OCI-LY3 (cell line): ENCODE data around the gene SDF2L1.
"Not testable (repeated sequence)": the region's sequence is repeated elsewhere in the genome, so short reads cannot be mapped to it uniquely, and the experiment has no call there.

Experiments
- H2AFZ ChIP-seq: fragments of 200-600, 300-600 bp; shearing (Covaris generic); 2 replicates; pipeline ENCODE4 v1.6.0; 2014; ENCODE audit warnings: antibody characterized with exemption, low read depth, low read length
- H3K27ac ChIP-seq: fragments of 200-600, 300-600 bp; sonication (generic); 2 replicates; pipeline ENCODE4 v1.5.1; 2014; ENCODE audit warnings: mild to moderate bottlenecking, low read length, moderate library complexity, mixed read lengths
- H3K27me3 ChIP-seq: fragments of 200-600, 300-600 bp; sonication (generic); 2 replicates; pipeline ENCODE4 v1.6.1; 2014; ENCODE audit warnings: low read depth, low read length, mixed read lengths
- H3K36me3 ChIP-seq: fragments of 200-600, 300-600 bp; sonication (generic); replicated peaks from 2 replicates; pipeline ENCODE3; 2014; ENCODE audit warnings: low read depth, low read length, mixed read lengths
- H3K4me1 ChIP-seq: fragments of 300-600, 200-600 bp; sonication (generic); 2 replicates; pipeline ENCODE4 v1.6.1; 2014; ENCODE audit warnings: low read length, mixed read lengths
- H3K4me2 ChIP-seq: fragments of 200-600, 300-600 bp; sonication (generic); 2 replicates; pipeline ENCODE4 v1.6.1; 2014; ENCODE audit warnings: low read length, mixed read lengths
- H3K4me3 ChIP-seq: fragments of 300-600, 200-600 bp; sonication (generic); 2 replicates; pipeline ENCODE4 v1.5.1; 2014; ENCODE audit warnings: antibody characterized with exemption, mild to moderate bottlenecking, low read length, moderate library complexity
- H3K79me2 ChIP-seq: fragments of 300-600, 200-600 bp; shearing (Covaris generic); 2 replicates; pipeline ENCODE4 v1.6.1; 2014; ENCODE audit warnings: mild to moderate bottlenecking, low read length, mixed read lengths
- H3K9ac ChIP-seq: fragments of 300-600, 200-600 bp; shearing (Covaris generic); 2 replicates; pipeline ENCODE4 v1.6.0; 2014; ENCODE audit warnings: mild to moderate bottlenecking, low read length, moderate library complexity
- H3K9me3 ChIP-seq: fragments of 200-600, 300-600 bp; shearing (Covaris generic); 2 replicates; pipeline ENCODE4 v1.6.1; 2014; ENCODE audit warnings: low read length, mixed read lengths; ENCODE audit not compliant: insufficient read depth
- H4K20me1 ChIP-seq: fragments of 200-600, 300-600 bp; sonication (generic); 2 replicates; pipeline ENCODE4 v1.6.1; 2016; ENCODE audit warnings: low read length, mixed read lengths; ENCODE audit not compliant: insufficient read depth
- CTCF ChIP-seq: fragments of 200-600, 300-600 bp; sonication (generic); IDR thresholded peaks from 2 replicates; pipeline ENCODE4 v1.5.1; 2014; ENCODE audit warnings: antibody characterized with exemption, low read length, low read depth
- EZH2phosphoT487 ChIP-seq: fragments of 200-600 bp; shearing (Covaris generic); IDR thresholded peaks from 2 replicates; pipeline ENCODE4 v1.6.1; 2018; ENCODE audit warnings: antibody characterized with exemption, mixed run types, low read depth

Gene SDF2L1

GRCh38 chr22:21641789-21642583 is at the start of gene SDF2L1:
Gene SDF2L1, plus strand, starts transcription at chr22:21642302. Its CDS starts 35 bp downstream, at chr22:21642337.
- H3K4me3 ChIP-seq = peak within 1 kb of the TSS; percentile 89
- peaks cover 26% of the 10 kb centered on the region for H3K4me1 ChIP-seq
- H3K9me3 ChIP-seq = no peaks in the 10 kb centered on the region
- no peaks in the 10 kb centered on the region; the same call in 1 of the 2 replicates for H3K27me3 ChIP-seq
- H3K9ac ChIP-seq = peak within 1 kb of the TSS; percentile 85
- H2AFZ ChIP-seq = peak within 1 kb of the TSS; percentile 82
- H3K4me2 ChIP-seq = peak within 1 kb of the TSS; percentile 96
- H4K20me1 ChIP-seq = peaks cover 10% of the 10 kb centered on the region
- TF ChIP-seq CTCF (no peak), EZH2phosphoT487 (no peak)
- peak within 1 kb of the TSS; percentile 25 for H3K27ac ChIP-seq
- peaks cover 18% of the 10 kb centered on the region for H3K79me2 ChIP-seq
- H3K36me3 ChIP-seq = peaks cover 9% of the 10 kb centered on the region

- Histone ChIP-seq H3K27ac (no peak overlapping the region), H3K4me1 (peaks cover 38% of the 10 kb centered on the region), H3K4me2 (no peak overlapping the region), H3K79me2 (peaks cover 91% of the 10 kb centered on the region), H3K27me3 (no peaks in the 10 kb centered on the region), H4K20me1 (peaks cover 86% of the 10 kb centered on the region), H3K9ac (no peak overlapping the region), H2AFZ (no peak overlapping the region), H3K9me3 (no peaks in the 10 kb centered on the region), H3K4me3 (no peak overlapping the region), H3K36me3 (peaks cover 66% of the 10 kb centered on the region)
- no peak for TF ChIP-seq CTCF
- no peak for TF ChIP-seq EZH2phosphoT487
Measured at GRCh38 chr22:21592422-21592821, 49.7 kb upstream of the SDF2L1 start.

- H3K36me3 ChIP-seq = peaks cover 69% of the 10 kb centered on the region
- no peak overlapping the region for H3K27ac ChIP-seq
- no peak overlapping the region for H2AFZ ChIP-seq
- TF ChIP-seq EZH2phosphoT487 (no peak), CTCF (peak; percentile 27; the same call in 1 of the 2 replicates)
- no peak overlapping the region for H3K4me2 ChIP-seq
- H3K4me1 ChIP-seq = peaks cover 30% of the 10 kb centered on the region
- H3K79me2 ChIP-seq = peaks cover 100% of the 10 kb centered on the region
- no peak overlapping the region for H3K9ac ChIP-seq
- no peak overlapping the region for H3K4me3 ChIP-seq
- H3K9me3 ChIP-seq = no peaks in the 10 kb centered on the region
- H3K27me3 ChIP-seq = no peaks in the 10 kb centered on the region
- peaks cover 87% of the 10 kb centered on the region for H4K20me1 ChIP-seq
Measured at GRCh38 chr22:21593406-21594232, 48.5 kb upstream of the SDF2L1 start.

GRCh38 chr22:21594865-21595452 is 47.1 kb upstream of the SDF2L1 start:
- Histone ChIP-seq H3K27me3 (no peaks in the 10 kb centered on the region), H3K27ac (no peak overlapping the region), H3K36me3 (peaks cover 68% of the 10 kb centered on the region), H4K20me1 (peaks cover 90% of the 10 kb centered on the region), H3K79me2 (peaks cover 100% of the 10 kb centered on the region), H3K4me1 (peaks cover 17% of the 10 kb centered on the region), H3K9me3 (no peaks in the 10 kb centered on the region), H3K4me2 (no peak overlapping the region), H3K4me3 (no peak overlapping the region), H3K9ac (no peak overlapping the region), H2AFZ (no peak overlapping the region)
- TF ChIP-seq CTCF = no peak
- TF ChIP-seq EZH2phosphoT487 = no peak

GRCh38 chr22:21596356-21597135 is 45.6 kb upstream of the SDF2L1 start:
- H3K9ac ChIP-seq, H3K4me3 ChIP-seq, H3K9me3 ChIP-seq, H3K4me1 ChIP-seq, H3K27ac ChIP-seq, H3K4me2 ChIP-seq, H2AFZ ChIP-seq, H3K27me3 ChIP-seq: not testable (repeated sequence)
- Histone ChIP-seq H3K36me3 (peaks cover 59% of the 10 kb centered on the region), H4K20me1 (peaks cover 89% of the 10 kb centered on the region), H3K79me2 (peaks cover 100% of the 10 kb centered on the region)
